BLaER1 (cell line): Measurements from ENCODE around the gene KRR1.
"Not testable (repeated sequence)": the region's sequence is repeated elsewhere in the genome, so short reads cannot be mapped to it uniquely, and the experiment has no call there.

Experiments
- H3K27ac ChIP-seq: shearing (Covaris generic); formaldehyde crosslinking; 2 replicates; pipeline ENCODE4 v1.8.1; 2022
- H3K27me3 ChIP-seq: shearing (Covaris generic); formaldehyde crosslinking; 2 replicates; pipeline ENCODE4 v1.8.1; 2022
- H3K36me3 ChIP-seq: shearing (Covaris generic); formaldehyde crosslinking; 2 replicates; pipeline ENCODE4 v1.8.1; 2022
- H3K4me1 ChIP-seq: shearing (Covaris generic); formaldehyde crosslinking; 2 replicates; pipeline ENCODE4 v1.8.1; 2022
- H3K4me2 ChIP-seq: shearing (Covaris generic); formaldehyde crosslinking; 2 replicates; pipeline ENCODE4 v1.8.1; 2022
- H3K4me3 ChIP-seq: shearing (Covaris generic); formaldehyde crosslinking; 2 replicates; pipeline ENCODE4 v1.8.1; 2022
- H3K9ac ChIP-seq: shearing (Covaris generic); formaldehyde crosslinking; 2 replicates; pipeline ENCODE4 v1.8.1; 2022
- H3K9me3 ChIP-seq: shearing (Covaris generic); formaldehyde crosslinking; 2 replicates; pipeline ENCODE4 v1.8.1; 2022
- H4K20me1 ChIP-seq: shearing (Covaris generic); formaldehyde crosslinking; 2 replicates; pipeline ENCODE4 v1.8.1; 2022
- Cebpa-rat ChIP-seq: shearing (Covaris generic); IDR thresholded peaks from 2 replicates; pipeline ENCODE4 v1.8.1; 2022

KRR1 gene

DNA sequence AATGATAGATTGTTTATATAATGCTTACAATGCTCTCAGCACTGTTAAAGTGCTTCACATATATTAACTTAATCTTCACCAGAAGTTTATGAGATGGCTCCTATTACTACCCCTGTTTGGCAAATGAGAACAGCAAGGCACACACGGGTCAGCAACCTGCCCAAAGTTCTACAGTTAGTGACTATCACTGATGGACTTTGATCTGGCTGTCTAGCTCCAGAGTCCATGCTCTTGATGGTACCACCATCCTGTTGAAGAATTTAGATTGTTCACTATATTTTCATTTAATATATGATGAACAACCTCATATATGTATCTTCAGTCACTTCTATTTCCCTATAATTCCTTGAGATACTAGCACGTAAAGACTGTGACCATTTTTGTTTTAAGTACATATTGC lies 20.2 kb downstream of the KRR1 start:
- no peak overlapping the region for H3K27ac ChIP-seq
- H4K20me1 ChIP-seq, result no peaks in the 10 kb centered on the region
- H3K4me3 ChIP-seq, result no peak overlapping the region
- no peak for TF ChIP-seq Cebpa-rat
- no peak overlapping the region for H3K9ac ChIP-seq
- H3K4me2 ChIP-seq, result no peak overlapping the region
- no peaks in the 10 kb centered on the region for H3K27me3 ChIP-seq
- peaks cover 23% of the 10 kb centered on the region for H3K36me3 ChIP-seq
- H3K9me3 ChIP-seq, result no peaks in the 10 kb centered on the region
- H3K4me1 ChIP-seq, result peaks cover 11% of the 10 kb centered on the region

DNA sequence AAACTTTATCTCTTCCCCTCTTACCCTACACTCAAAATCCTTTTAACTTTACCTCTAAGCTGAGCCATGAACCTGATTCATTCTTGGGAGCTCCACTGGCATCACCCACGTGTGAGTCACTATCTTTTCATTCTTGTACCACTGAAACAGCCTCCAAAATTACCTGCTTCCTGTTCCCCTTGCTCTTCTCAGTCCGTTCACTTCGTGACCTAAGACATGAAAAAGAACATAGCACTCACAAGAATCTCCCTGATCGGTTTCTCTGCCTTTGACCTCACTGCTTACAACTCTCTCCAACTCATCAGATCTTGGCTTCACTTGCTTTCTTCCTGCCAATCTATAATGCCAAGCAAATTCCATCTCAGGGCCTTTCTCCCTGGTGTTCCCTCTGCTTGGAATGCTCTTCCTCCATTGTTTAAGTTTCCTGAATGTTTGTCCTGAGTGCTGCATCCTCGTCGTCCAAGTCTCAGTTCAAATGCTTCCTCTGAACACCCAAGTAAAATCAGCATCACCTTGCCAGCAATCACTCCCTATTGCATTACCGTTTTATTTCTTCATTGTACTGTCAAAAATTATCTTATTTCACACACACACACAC lies 21.7 kb downstream of the KRR1 start:
- Histone ChIP-seq H3K27me3 (no peaks in the 10 kb centered on the region), H3K27ac (no peak overlapping the region), H3K4me1 (peaks cover 11% of the 10 kb centered on the region), H3K4me2 (no peak overlapping the region), H3K4me3 (no peak overlapping the region), H3K9me3 (no peaks in the 10 kb centered on the region), H3K9ac (no peak overlapping the region), H3K36me3 (0 out of 2 replicates have a peak, but pooled peaks cover 11% of the 10 kb centered on the region), H4K20me1 (no peaks in the 10 kb centered on the region)
- TF ChIP-seq Cebpa-rat, result no peak

DNA sequence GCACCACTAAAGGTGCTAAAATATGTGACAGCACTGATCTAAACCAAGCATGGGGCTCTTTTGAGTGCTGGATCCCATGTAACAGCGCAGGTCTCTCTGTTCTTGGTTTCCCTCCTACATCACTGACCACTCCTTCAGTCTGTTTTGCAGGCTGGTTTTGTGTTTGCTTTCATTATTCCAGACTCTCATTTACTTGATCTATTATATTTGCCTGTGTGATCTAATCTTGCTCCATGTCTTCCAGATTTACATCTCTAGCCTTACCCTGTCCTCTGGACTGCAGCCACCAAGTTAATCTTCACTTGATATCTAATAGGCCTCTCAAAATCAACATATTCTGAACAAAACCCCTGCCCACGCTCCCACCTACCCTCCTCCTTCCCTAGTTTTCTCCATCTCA lies 22.2 kb downstream of the KRR1 start:
- TF ChIP-seq Cebpa-rat, result no peak
- no peaks in the 10 kb centered on the region for H3K9me3 ChIP-seq
- H3K36me3 ChIP-seq, result 0 out of 2 replicates have a peak, but pooled peaks cover 9% of the 10 kb centered on the region
- H3K9ac ChIP-seq, result no peak overlapping the region
- H3K4me2 ChIP-seq, result no peak overlapping the region
- H3K4me1 ChIP-seq, result peaks cover 11% of the 10 kb centered on the region
- no peaks in the 10 kb centered on the region for H4K20me1 ChIP-seq
- no peak overlapping the region for H3K27ac ChIP-seq
- no peak overlapping the region for H3K4me3 ChIP-seq
- H3K27me3 ChIP-seq, result no peaks in the 10 kb centered on the region

DNA sequence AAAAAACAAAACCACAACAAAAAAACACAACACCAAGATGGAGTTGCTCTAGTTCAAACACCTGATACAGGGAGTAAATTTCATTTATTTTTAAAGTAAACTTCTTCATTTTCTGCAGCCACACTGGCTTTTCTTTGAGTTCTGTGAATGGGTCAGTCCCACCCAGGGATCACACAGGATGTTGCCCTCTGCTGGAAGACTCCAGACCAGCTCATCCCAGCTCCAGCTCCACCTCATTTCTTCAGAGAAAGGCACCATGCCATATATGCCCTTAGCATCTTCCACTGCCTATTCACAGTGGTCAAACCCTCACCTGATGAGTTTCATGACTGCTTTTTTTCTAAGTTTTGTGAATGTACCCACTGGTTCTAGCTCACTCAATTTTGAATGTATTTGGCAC lies 22.9 kb downstream of the KRR1 start:
- Histone ChIP-seq H3K9ac (no peak overlapping the region), H3K4me3 (no peak overlapping the region), H3K9me3 (no peaks in the 10 kb centered on the region), H3K27ac (no peak overlapping the region), H3K4me2 (no peak overlapping the region), H3K36me3 (0 out of 2 replicates have a peak, but pooled peaks cover 9% of the 10 kb centered on the region), H3K27me3 (no peaks in the 10 kb centered on the region), H3K4me1 (peaks cover 8% of the 10 kb centered on the region), H4K20me1 (no peaks in the 10 kb centered on the region)
- no peak for TF ChIP-seq Cebpa-rat

DNA sequence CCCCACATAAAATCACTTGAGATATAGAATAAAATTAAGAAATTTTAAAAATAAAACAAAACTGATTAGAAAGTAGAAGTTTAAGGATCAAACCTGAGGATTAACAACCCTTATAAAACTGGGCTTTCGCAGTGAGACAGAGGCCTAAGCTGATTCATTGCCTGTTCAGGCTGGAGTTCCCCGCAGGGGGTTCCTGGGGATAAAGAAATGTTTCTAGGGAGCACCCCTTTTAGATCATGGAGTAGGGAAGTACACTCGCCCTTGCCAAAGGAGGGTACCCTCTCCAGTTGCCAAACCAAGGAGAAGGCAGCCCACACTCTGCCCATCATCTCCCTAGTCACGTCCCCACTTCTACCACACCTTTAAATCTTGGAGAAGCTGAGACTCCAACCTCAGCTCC lies 24.1 kb downstream of the KRR1 start:
- no peak overlapping the region for H3K4me3 ChIP-seq
- TF ChIP-seq Cebpa-rat, result no peak
- no peak overlapping the region for H3K9ac ChIP-seq
- no peak overlapping the region for H3K4me2 ChIP-seq
- 0 out of 2 replicates have a peak, but pooled peaks cover 9% of the 10 kb centered on the region for H3K36me3 ChIP-seq
- H3K27me3 ChIP-seq, result no peaks in the 10 kb centered on the region
- H4K20me1 ChIP-seq, result no peaks in the 10 kb centered on the region
- H3K27ac ChIP-seq, result no peak overlapping the region
- H3K9me3 ChIP-seq, result no peaks in the 10 kb centered on the region
- H3K4me1 ChIP-seq, result peaks cover 12% of the 10 kb centered on the region

DNA sequence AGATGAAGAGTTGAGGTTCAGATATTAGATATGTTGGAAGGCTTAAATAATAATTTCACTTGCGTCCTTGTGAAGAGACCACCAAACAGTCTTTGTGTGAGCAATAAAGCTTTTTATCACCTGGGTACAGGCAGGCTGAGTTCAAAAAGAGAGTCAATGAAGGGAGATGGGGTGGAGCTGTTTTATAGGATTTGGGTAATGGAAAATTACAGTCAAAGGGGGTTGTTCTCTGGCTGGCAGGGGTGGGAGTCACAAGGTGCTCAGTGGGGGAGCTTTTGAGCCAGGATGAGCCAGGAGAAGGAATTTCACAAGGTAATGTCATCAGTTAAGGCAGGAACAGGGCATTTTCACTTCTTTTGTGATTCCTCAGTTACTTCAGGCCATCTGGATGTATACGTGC lies 27.0 kb downstream of the KRR1 start:
- H3K27me3 ChIP-seq, H3K36me3 ChIP-seq, H3K4me3 ChIP-seq, H3K9ac ChIP-seq, H4K20me1 ChIP-seq, H3K27ac ChIP-seq, H3K4me2 ChIP-seq, H3K9me3 ChIP-seq: not testable (repeated sequence)
- H3K4me1 ChIP-seq, result peaks cover 35% of the 10 kb centered on the region

DNA sequence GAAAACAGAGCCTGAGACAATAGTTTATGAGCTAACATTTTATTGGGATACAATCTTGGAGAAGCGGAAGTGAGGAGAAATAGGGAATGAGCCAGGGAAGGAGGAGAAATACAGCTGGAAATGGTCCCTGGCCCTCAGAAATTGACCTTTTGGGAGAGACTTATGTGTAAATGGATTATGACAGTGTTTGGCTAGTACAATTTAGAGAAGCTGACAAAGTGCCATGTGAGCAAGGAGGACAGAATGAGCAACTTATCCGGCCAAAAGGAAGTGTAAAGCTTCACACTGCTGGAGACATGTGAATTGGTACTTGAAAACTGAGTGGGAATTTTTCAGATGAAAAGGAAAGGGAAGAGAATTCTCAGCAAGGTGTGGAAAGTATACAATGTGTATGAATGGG lies 28.0 kb downstream of the KRR1 start:
- H4K20me1 ChIP-seq, result no peaks in the 10 kb centered on the region
- TF ChIP-seq Cebpa-rat, result no peak
- no peaks in the 10 kb centered on the region for H3K9me3 ChIP-seq
- H3K4me3 ChIP-seq, result no peak overlapping the region
- H3K27ac ChIP-seq, result no peak overlapping the region
- no peaks in the 10 kb centered on the region for H3K27me3 ChIP-seq
- no peak overlapping the region for H3K9ac ChIP-seq
- peak overlapping the region; percentile 54; the same call in 1 of the 2 replicates for H3K4me2 ChIP-seq
- no peaks in the 10 kb centered on the region for H3K36me3 ChIP-seq
- peaks cover 37% of the 10 kb centered on the region for H3K4me1 ChIP-seq

DNA sequence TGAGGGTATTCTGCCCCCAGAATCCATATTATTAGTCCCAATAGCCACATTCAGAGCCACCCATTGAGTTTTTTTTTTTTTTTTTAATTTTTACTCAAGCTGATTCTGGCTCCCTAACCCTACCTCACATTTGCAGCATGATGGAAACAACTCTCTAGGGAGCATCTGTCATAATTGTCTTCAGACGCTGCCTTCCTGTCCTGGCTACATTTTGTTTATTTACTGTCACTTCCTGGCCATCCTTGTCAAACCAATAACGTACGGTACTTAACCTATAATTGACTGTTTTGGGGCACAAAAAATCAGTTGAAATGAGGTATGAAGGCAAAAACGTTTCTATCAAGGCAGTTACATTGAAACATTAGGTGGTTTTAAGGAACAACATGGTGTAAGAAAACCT lies 28.8 kb downstream of the KRR1 start:
- H3K4me2 ChIP-seq, result peak overlapping the region; percentile 54
- no peak for TF ChIP-seq Cebpa-rat
- H3K36me3 ChIP-seq, result no peaks in the 10 kb centered on the region
- H4K20me1 ChIP-seq, result no peaks in the 10 kb centered on the region
- no peak overlapping the region for H3K27ac ChIP-seq
- H3K9ac ChIP-seq, result no peak overlapping the region
- no peaks in the 10 kb centered on the region for H3K27me3 ChIP-seq
- H3K9me3 ChIP-seq, result no peaks in the 10 kb centered on the region
- H3K4me1 ChIP-seq, result peaks cover 41% of the 10 kb centered on the region
- H3K4me3 ChIP-seq, result no peak overlapping the region

DNA sequence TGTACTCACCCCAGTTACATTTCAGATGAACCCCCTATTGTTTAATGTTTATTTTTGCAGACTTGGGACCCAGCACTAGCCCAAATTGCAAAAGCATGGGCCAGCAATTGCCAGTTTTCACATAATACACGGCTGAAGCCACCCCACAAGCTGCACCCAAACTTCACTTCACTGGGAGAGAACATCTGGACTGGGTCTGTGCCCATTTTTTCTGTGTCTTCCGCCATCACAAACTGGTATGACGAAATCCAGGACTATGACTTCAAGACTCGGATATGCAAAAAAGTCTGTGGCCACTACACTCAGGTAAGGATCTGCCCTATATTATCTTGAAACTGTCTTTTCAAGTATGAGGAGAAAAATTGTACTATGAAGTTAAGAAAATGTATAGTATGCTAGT lies 29.6 kb downstream of the KRR1 start:
- no peak for TF ChIP-seq Cebpa-rat
- Histone ChIP-seq H3K9ac (no peak overlapping the region), H4K20me1 (no peaks in the 10 kb centered on the region), H3K4me2 (peak overlapping the region; percentile 66), H3K27ac (no peak overlapping the region), H3K4me1 (peaks cover 41% of the 10 kb centered on the region), H3K27me3 (no peaks in the 10 kb centered on the region), H3K9me3 (no peaks in the 10 kb centered on the region), H3K36me3 (no peaks in the 10 kb centered on the region), H3K4me3 (no peak overlapping the region)

DNA sequence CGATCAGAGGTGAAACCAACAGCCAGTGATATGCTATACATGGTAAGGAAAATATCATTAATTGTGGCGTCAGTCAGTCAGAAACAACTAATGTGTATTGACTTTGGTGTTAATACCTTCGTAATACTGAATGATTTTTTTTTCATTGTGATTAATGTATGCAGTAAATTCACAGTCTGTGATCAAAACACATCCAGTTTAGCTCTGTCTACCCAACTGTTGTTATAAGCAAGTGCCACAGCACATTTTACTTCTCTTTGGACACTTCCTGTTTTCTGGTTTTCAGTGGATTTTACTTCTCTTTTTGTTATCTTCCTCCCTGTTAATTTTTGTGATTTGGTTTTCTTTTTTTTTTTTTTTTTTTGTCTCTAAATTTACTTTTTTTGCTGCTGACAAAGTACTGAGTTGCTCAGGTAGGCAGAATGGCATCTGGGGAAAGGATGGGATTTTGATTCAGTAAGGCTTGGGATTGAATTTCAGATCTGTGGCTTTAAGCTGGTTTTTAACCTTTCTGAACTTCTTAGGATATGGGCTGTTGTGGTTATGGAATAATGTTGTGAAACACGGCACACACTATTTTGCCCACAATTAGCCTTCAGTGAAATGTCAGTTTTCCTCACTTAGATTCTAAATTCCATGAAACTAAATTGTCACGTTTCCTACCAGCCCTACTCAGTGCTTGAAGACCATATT lies 30.2 kb downstream of the KRR1 start:
- H3K36me3 ChIP-seq, result no peaks in the 10 kb centered on the region
- H3K27ac ChIP-seq, result peak overlapping the region; percentile 12; the same call in 1 of the 2 replicates
- peak overlapping the region; percentile 33; the same call in 1 of the 2 replicates for H3K9ac ChIP-seq
- no peaks in the 10 kb centered on the region for H3K27me3 ChIP-seq
- H3K4me2 ChIP-seq, result peak overlapping the region; percentile 66
- peaks cover 41% of the 10 kb centered on the region for H3K4me1 ChIP-seq
- H3K9me3 ChIP-seq, result no peaks in the 10 kb centered on the region
- TF ChIP-seq Cebpa-rat, result no peak
- H4K20me1 ChIP-seq, result no peaks in the 10 kb centered on the region
- H3K4me3 ChIP-seq, result peak overlapping the region; percentile 26; the same call in 1 of the 2 replicates
